Gastrocnemius medialis (tissue), 4 donors: ENCODE measurements around the gene NEK10. TPM values are rescaled to one million over a fixed set of nuclear protein-coding genes. Genes with fewer than 3 reads are reported as not detected.
"Not testable (repeated sequence)": the region's sequence is repeated elsewhere in the genome, so short reads cannot be mapped to it uniquely, and the experiment has no call there.

ENCODE experiments used
- ATAC-seq, 2 donors: fragments of 150-250 bp; one replicate each; pipeline ENCODE4 v1.9.1; 2016
- DNase-seq, 2 donors: peaks; one replicate each; pipeline ENCODE4 v3.0.0-alpha.2; 2019
- H3K27ac ChIP-seq, 4 donors: fragments of 200-600 bp; sonication (generic); 1 replicate in 1 of 4; 2 replicates in 3 of 4; pipeline ENCODE4 v1.5.1; 2016 to 2018; ENCODE audit warnings: mild to moderate bottlenecking in 2 of 4, moderate library complexity in 1 of 4
- H3K27me3 ChIP-seq, 3 donors: fragments of 200-600 bp; sonication (generic) in 2 of 3; 1 replicate in 1 of 3; 2 replicates in 2 of 3; pipeline versions ENCODE4 v1.5.1 to v1.6.0; 2016 to 2019; ENCODE audit warnings: mild to moderate bottlenecking in 1 of 3, moderate library complexity in 1 of 3
- H3K36me3 ChIP-seq, 2 donors: fragments of 200-600 bp; sonication (generic) in 1 of 2; one replicate each; pipeline ENCODE4 v1.5.1; 2017 to 2018
- H3K4me1 ChIP-seq, 2 donors: fragments of 200-600 bp; sonication (generic) in 1 of 2; one replicate each; pipeline ENCODE4 v1.5.1; 2016 to 2017; ENCODE audit warnings: mild to moderate bottlenecking in 2 of 2
- H3K4me3 ChIP-seq, 4 donors: fragments of 200-600 bp; sonication (generic) in 3 of 4; 1 replicate in 1 of 4; 2 replicates in 3 of 4; pipeline ENCODE4 v1.5.1; 2016 to 2019; ENCODE audit warnings: mild to moderate bottlenecking in 2 of 4
- H3K9me3 ChIP-seq, 3 donors: fragments of 200-600 bp; sonication (generic) in 2 of 3; 1 replicate in 1 of 3; 2 replicates in 2 of 3; pipeline ENCODE4 v1.5.1; 2016 to 2019
- POLR2A ChIP-seq, 2 donors: fragments of 450-650 bp; IDR thresholded peaks; one replicate each; pipeline ENCODE4 v1.6.1; 2017; ENCODE audit warnings: antibody characterized with exemption in 2 of 2, mild to moderate bottlenecking in 2 of 2, moderate library complexity in 2 of 2
- in situ Hi-C, 4 donors: fragments of 200-750 bp; cut with MboI; loops; one replicate each; pipeline versions ENCODE4 v1.15.0 to v1.8.0; 2017; ENCODE audit warnings: low sequenced_read_pairs in 4 of 4
- intact Hi-C: fragments of 100-400 bp; cut with DNase I; formaldehyde crosslinking; loops from one replicate; pipeline ENCODE4 v1.15.1; 2023; ENCODE audit warnings: low total_unique reads
- total RNA-seq, 4 donors: library from RNA; depleted of rRNA; stranded (reverse); fragments of >200 nt; gene quantifications; one replicate each; pipeline versions ENCODE4 v1.1.0 to v1.2.3, GENCODE V29; 2016
- TF ChIP-seq, protein P1 (sequence below), 5 experiments: fragments of 450-650 bp in 3 of 5; fragments of 200-600 bp in 2 of 5; sonication (generic) in 2 of 5; IDR thresholded peaks in 4 of 5; conservative IDR thresholded peaks in 1 of 5; 1 replicate in 4 of 5; 2 replicates in 1 of 5; pipeline ENCODE4 v1.5.1; 2016 to 2019; ENCODE audit warnings: antibody characterized with exemption in 5 of 5, mild to moderate bottlenecking in 3 of 5, moderate library complexity in 3 of 5

NEK10 gene, protein sequence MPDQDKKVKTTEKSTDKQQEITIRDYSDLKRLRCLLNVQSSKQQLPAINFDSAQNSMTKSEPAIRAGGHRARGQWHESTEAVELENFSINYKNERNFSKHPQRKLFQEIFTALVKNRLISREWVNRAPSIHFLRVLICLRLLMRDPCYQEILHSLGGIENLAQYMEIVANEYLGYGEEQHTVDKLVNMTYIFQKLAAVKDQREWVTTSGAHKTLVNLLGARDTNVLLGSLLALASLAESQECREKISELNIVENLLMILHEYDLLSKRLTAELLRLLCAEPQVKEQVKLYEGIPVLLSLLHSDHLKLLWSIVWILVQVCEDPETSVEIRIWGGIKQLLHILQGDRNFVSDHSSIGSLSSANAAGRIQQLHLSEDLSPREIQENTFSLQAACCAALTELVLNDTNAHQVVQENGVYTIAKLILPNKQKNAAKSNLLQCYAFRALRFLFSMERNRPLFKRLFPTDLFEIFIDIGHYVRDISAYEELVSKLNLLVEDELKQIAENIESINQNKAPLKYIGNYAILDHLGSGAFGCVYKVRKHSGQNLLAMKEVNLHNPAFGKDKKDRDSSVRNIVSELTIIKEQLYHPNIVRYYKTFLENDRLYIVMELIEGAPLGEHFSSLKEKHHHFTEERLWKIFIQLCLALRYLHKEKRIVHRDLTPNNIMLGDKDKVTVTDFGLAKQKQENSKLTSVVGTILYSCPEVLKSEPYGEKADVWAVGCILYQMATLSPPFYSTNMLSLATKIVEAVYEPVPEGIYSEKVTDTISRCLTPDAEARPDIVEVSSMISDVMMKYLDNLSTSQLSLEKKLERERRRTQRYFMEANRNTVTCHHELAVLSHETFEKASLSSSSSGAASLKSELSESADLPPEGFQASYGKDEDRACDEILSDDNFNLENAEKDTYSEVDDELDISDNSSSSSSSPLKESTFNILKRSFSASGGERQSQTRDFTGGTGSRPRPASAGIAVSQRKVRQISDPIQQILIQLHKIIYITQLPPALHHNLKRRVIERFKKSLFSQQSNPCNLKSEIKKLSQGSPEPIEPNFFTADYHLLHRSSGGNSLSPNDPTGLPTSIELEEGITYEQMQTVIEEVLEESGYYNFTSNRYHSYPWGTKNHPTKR
- 10 to 100 TPM in 1 of 4 donors, 1 to 10 TPM in 3; 3.6 to 12.8 (median 7.5) TPM for total RNA-seq

DNA sequence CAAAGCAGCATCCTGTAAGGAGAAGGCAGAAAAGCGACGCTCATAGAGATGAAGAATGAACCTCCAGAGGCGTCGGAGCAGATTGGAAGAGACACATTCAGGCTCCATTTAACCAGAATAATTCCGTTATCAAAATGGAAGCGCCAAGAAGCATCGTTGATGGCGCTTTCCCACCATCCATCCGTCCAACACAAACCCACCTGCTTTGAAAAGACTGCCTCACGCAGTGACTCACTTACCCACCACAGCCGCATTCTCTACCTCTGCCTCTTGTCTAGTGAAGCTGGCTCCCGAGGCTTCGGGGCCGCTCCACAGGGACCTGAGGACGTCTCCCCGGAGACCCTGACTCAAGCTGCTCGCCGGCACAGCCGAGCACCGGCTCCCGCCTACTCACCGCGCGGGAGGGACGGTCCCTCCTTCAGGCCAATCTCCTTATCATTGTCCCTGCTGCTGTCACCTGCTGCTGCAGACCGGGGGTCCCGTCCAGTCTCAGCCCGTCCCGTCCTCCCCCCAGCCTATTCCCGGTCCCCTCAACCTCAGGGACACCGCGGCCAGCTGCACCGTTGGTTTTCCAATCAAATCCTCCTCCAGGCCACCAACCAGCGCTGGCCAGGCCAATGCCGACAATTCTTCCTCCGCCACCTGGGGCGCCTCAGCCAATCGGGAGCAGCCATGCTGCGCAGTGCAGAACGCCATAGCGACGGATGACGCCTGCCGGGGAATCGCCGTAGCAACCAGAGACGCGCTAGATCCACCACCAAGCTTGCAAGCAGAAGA, at the start of gene NEK10:
Gene NEK10, minus strand, starts transcription at position 553 of the 777 bp plus-strand sequence. CDS start 16,501 bp downstream, outside the sequence.
- ATAC-seq, result peak; percentile 97 to 98
- peak; percentile 77 to 83 for DNase-seq
- H3K4me1 ChIP-seq, result peaks cover 6 to 17% of the 10 kb centered on the region in 2 donors
- no peaks in the 10 kb centered on the region for H3K27me3 ChIP-seq
- peak within 1 kb of the TSS; percentile 70 to 72 (median 70) for H3K4me3 ChIP-seq
- intact Hi-C loops, result no loop called here
- in situ Hi-C loops, result no loop called here
- H3K36me3 ChIP-seq, result no peaks in the 10 kb centered on the region
- H3K9me3 ChIP-seq, result no peaks in the 10 kb centered on the region
- TF ChIP-seq, protein P1, sequence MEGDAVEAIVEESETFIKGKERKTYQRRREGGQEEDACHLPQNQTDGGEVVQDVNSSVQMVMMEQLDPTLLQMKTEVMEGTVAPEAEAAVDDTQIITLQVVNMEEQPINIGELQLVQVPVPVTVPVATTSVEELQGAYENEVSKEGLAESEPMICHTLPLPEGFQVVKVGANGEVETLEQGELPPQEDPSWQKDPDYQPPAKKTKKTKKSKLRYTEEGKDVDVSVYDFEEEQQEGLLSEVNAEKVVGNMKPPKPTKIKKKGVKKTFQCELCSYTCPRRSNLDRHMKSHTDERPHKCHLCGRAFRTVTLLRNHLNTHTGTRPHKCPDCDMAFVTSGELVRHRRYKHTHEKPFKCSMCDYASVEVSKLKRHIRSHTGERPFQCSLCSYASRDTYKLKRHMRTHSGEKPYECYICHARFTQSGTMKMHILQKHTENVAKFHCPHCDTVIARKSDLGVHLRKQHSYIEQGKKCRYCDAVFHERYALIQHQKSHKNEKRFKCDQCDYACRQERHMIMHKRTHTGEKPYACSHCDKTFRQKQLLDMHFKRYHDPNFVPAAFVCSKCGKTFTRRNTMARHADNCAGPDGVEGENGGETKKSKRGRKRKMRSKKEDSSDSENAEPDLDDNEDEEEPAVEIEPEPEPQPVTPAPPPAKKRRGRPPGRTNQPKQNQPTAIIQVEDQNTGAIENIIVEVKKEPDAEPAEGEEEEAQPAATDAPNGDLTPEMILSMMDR (IDR thresholded peaks at IDR 0.05 in 4 of 5, conservative IDR thresholded peaks at IDR 0.05 in 1 of 5), result no peak
- no peak for TF ChIP-seq POLR2A (IDR thresholded peaks at IDR 0.05)
- H3K27ac ChIP-seq, result no peak within 1 kb of the TSS

DNA sequence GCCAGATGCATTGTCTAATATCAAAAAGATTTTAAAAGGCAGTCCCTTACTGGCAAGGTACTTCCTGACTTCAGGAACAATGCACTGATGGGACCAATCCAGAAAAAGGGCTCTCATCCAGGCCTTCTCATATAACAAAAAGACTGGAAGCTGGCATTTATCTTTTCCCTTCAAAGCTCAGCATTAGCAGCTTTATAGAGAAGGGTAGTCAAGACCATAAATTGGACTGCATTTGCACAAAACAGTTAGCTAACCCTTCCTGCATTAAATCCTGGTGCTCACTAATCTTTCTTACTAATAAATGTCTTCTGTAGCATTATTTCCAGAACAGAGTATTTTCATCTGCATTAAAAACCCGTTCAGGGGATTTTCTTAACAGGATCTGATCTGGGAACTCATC, 46.0 kb upstream of the NEK10 start:
- intact Hi-C loops, result no loop called here

DNA sequence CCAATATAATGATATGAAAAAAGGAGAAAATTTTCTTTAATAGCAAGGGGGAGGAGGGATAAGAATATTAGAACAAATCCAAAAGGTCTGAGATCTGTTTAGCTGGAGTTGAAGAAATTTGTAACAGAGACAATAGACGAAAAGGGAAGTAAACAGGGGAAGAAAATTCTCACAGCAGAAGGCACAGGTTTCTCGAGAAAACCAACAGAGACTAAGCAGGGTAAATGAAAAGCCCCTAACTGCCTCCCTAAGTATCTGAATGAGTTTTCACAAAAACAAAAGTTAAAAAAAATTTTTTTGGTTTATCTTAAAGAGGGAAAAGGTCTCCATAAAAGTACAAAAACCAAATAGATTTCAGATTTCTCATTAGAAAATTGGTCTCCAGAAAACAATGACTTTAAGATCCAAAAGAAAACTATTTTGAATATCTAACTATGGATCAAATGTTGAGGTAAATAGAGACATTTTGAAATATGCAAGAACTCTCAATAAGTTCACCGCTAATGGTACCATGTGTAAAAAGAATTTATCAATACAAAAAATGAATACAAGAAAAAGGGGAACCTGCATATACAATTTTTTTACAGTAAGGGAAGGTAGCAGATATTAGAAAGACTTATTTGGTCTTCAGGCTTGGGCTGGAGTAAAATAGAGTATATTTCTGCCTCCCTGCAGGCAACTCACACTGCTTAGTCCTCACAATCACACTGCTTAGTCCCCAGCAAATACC, 23.9 kb upstream of the NEK10 start:
- H3K27me3 ChIP-seq, result no peaks in the 10 kb centered on the region
- in situ Hi-C loops, result no loop called here
- no peak for ATAC-seq
- TF ChIP-seq, protein P1 (IDR thresholded peaks at IDR 0.05 in 4 of 5, conservative IDR thresholded peaks at IDR 0.05 in 1 of 5), result no peak
- no peak for TF ChIP-seq POLR2A (IDR thresholded peaks at IDR 0.05)
- H3K4me3 ChIP-seq, result no peak overlapping the region
- no peak overlapping the region for H3K27ac ChIP-seq
- intact Hi-C loops, result no loop called here
- peaks cover 0 to 16% of the 10 kb centered on the region in 2 donors for H3K36me3 ChIP-seq
- no peaks in the 10 kb centered on the region for H3K4me1 ChIP-seq
- H3K9me3 ChIP-seq, result no peaks in the 10 kb centered on the region
- no peak for DNase-seq

More for the DNA sequence above, 46.0 kb upstream of the NEK10 start:
- in situ Hi-C loops, result no loop called here
- no peak overlapping the region for H3K4me3 ChIP-seq
- DNase-seq, result no peak
- no peaks in the 10 kb centered on the region for H3K4me1 ChIP-seq
- no peaks in the 10 kb centered on the region for H3K27me3 ChIP-seq
- H3K9me3 ChIP-seq, result no peaks in the 10 kb centered on the region
- H3K27ac ChIP-seq, result no peak overlapping the region
- H3K36me3 ChIP-seq, result peaks cover 0 to 28% of the 10 kb centered on the region in 2 donors
- ATAC-seq, result no peak
- TF ChIP-seq, protein P1 (IDR thresholded peaks at IDR 0.05 in 4 of 5, conservative IDR thresholded peaks at IDR 0.05 in 1 of 5), result no peak
- TF ChIP-seq POLR2A (IDR thresholded peaks at IDR 0.05), result no peak

DNA sequence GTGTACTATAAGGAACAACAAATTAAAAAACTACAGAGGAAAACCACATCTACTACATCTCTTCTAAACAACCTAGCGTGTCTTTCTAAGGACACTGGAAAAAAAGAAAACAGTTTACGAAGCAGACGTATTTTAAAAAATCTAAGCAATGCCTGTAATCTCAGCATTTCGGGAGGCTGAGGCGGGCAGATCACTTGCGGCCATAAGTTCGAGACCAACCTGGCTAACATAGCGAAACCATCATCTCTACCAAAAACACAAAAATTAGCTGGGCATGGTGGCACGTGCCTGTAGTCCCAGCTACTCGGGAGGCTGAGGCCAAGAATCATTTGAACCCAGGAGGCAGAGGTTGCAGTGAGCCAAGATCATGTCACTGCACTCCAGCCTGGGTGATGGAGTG, 23.2 kb upstream of the NEK10 start:
- H3K4me3 ChIP-seq, result not testable (repeated sequence)
- peaks cover 0 to 10% of the 10 kb centered on the region in 2 donors for H3K36me3 ChIP-seq

More for the DNA sequence above, 23.2 kb upstream of the NEK10 start:
- H3K27me3 ChIP-seq, ATAC-seq, H3K4me1 ChIP-seq, intact Hi-C loops, in situ Hi-C loops, H3K9me3 ChIP-seq, DNase-seq, H3K27ac ChIP-seq: not testable (repeated sequence)
